ENCODE results near the gene TIMELESS. TPM values are rescaled to one million over a fixed set of nuclear protein-coding genes. Genes with fewer than 3 reads are reported as not detected.
A peak's percentile ranks its signal among the peaks of the same experiment; 100 is the strongest.
"Not testable (repeated sequence)": the region's sequence is repeated elsewhere in the genome, so short reads cannot be mapped to it uniquely, and the experiment has no call there.

Gene TIMELESS
- total RNA-seq, 2 donors from 2014 or later = 5.0 to 5.1 TPM

DNA sequence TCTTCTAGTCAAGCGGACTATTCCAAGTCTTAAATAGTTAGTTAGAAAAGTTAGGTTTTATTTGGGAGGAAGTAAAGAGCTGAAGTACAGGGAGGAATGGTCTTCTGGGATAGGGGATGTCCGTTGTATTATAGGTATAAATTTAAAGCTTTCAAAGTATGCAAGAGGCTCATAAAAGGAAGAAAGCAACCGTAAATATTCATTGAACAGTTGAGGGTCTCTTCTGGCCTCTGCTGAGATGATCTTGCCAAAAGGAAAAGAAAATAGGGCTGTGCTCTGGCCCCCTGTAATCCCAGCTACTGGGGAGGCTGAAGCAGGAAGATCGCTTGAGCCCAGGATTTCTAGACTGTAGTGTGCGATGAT lies 377 bp upstream of the TIMELESS start:
- H3K9me3 ChIP-seq (ENCODE audit: control insufficient read depth, low read length, poor library complexity, severe bottlenecking) = no peaks in the 10 kb centered on the region
- no peak for DNase-seq
- ATAC-seq = no peak
- peaks cover 14% of the 10 kb centered on the region for H3K27me3 Mint-ChIP-seq
- H3K27ac Mint-ChIP-seq = peak overlapping the region; percentile 80
- H3K4me1 Mint-ChIP-seq = peaks cover 22% of the 10 kb centered on the region
- H3K36me3 Mint-ChIP-seq (ENCODE audit: low read depth) = no peaks in the 10 kb centered on the region
- peak overlapping the region; percentile 91 for H3K4me3 Mint-ChIP-seq

DNA sequence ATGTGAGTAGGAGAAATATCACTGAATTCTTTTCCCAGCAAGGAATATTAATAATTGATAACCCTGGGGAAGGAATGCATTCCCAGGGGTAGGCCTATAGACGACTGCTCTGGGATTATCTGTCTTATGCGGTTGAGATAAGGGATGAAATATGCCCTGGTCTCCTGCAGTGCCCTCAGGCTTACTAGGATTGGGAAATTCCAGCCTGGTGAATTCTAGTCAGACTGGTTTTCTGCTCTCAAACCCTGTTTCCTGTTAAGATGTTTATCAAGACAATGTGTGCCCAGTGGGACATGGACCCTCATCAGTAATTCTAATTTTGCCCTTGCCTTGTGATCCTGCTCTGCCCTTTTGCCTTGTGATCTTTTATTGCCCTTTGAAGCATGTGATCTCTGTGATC lies 6.0 kb downstream of the TIMELESS start:
- H3K36me3 Mint-ChIP-seq (ENCODE audit: low read depth); H3K27me3 Mint-ChIP-seq; DNase-seq; H3K27ac Mint-ChIP-seq; H3K9me3 ChIP-seq (ENCODE audit: control insufficient read depth, low read length, poor library complexity, severe bottlenecking); ATAC-seq; H3K4me3 Mint-ChIP-seq: not testable (repeated sequence)
- H3K4me1 Mint-ChIP-seq = peaks cover 11% of the 10 kb centered on the region

DNA sequence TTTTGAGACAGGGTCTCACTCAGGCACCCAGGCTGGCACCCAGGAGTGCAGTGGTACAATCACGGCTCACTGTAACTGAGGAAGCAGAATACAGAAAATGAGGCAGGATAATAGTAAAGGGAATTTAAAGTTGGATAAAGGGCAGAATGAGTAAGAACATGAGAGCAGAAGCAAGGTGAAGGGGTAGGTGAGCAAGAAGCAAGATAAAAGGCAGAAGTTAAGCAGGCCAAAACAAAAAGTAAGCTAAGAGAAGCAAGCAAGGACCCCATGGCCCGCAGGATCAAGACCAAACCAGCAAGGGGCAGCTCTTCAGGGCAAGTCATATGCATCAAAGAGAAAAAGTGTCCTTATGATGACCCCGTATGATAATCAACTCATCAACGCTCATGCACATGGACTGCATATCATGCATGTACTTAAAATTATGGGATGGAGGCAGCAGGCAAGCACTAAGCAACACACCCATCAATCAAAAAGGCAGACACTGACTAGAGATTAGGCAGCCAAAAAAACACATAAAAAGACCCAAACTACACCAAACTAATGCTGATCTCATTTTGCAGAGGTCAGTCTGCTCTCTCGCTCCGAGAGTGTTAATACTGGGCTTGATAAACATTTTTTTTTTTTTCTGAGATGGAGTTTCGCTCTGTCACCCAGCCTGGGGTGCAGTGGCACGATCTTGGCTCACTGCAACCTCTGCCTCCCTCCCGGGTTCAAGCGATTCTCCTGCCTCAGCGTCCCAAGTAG lies 11.6 kb downstream of the TIMELESS start:
- no peak overlapping the region for H3K4me3 Mint-ChIP-seq
- no peak overlapping the region for H3K27ac Mint-ChIP-seq
- peaks cover 2% of the 10 kb centered on the region for H3K4me1 Mint-ChIP-seq
- no peaks in the 10 kb centered on the region for H3K36me3 Mint-ChIP-seq (ENCODE audit: low read depth)
- no peaks in the 10 kb centered on the region for H3K27me3 Mint-ChIP-seq
- ATAC-seq = no peak
- H3K9me3 ChIP-seq (ENCODE audit: control insufficient read depth, low read length, poor library complexity, severe bottlenecking) = no peaks in the 10 kb centered on the region
- no peak for DNase-seq

DNA sequence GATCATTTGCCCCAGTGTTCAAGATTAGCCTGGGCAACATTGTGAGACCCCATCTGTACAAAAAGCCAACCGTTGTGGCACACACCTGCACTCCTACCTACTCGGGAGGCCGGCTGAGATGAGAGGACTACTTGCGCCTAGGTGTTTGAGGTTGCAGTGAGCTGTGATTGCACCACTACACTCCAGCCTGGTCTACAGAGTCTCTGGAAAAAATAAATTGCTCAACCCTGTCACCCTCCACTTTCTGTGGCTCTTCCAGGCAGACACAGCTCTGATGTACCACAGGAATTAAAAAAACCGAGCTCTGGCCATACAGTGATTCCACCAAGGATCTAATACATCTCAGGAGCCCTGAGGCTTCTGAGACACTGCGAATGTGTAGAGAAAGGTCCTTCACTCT lies 14.4 kb downstream of the TIMELESS start:
- H3K9me3 ChIP-seq (ENCODE audit: control insufficient read depth, low read length, poor library complexity, severe bottlenecking) = no peaks in the 10 kb centered on the region
- H3K36me3 Mint-ChIP-seq (ENCODE audit: low read depth) = peaks cover 4% of the 10 kb centered on the region
- DNase-seq = no peak
- ATAC-seq = no peak
- H3K4me3 Mint-ChIP-seq = no peak overlapping the region
- H3K27me3 Mint-ChIP-seq = no peaks in the 10 kb centered on the region
- no peak overlapping the region for H3K27ac Mint-ChIP-seq
- peaks cover 2% of the 10 kb centered on the region for H3K4me1 Mint-ChIP-seq

DNA sequence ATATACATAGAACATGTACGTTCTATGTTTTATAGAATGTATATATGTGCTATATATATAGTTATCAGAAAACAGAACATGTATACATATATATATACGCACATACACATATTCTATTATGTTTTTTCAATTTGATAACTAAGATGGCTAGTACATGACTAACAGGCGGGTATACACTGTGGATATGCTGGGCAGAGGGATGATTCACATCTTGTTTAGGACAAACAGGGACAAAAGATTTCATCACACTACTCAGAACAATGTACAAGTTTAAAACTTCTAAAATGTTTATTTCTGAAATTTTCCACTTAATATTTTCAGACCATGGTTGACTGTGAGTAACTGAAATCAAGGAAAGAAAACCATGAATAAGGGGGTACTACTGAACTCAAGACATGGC lies 17.4 kb downstream of the TIMELESS start:
- H3K27me3 Mint-ChIP-seq = no peaks in the 10 kb centered on the region
- no peak overlapping the region for H3K27ac Mint-ChIP-seq
- DNase-seq (no peak), ATAC-seq (no peak)
- H3K4me3 Mint-ChIP-seq = no peak overlapping the region
- peaks cover 5% of the 10 kb centered on the region for H3K36me3 Mint-ChIP-seq (ENCODE audit: low read depth)
- H3K9me3 ChIP-seq (ENCODE audit: control insufficient read depth, low read length, poor library complexity, severe bottlenecking) = no peaks in the 10 kb centered on the region
- no peaks in the 10 kb centered on the region for H3K4me1 Mint-ChIP-seq

DNA sequence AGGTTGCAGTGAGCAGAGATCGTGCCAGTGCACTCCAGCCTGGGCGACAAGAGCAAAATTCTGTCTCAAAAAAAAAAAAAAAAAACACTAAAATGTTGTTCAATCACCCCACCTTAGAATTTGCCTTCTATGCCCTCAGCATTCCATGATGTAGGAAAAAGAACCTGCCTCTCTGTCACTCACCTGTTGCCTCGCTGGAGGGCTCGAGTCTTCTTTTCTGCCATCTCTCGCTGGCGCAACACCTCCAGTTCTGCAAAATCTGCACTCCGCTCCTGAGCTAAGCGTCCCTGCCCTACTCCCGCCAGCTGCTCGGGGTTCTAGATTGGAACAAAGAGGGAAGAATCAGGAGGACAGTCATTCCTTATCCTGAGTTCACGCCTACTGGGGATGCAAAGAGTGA lies 17.9 kb downstream of the TIMELESS start:
- no peaks in the 10 kb centered on the region for H3K9me3 ChIP-seq (ENCODE audit: control insufficient read depth, low read length, poor library complexity, severe bottlenecking)
- Mint-ChIP-seq H3K36me3 (ENCODE audit: low read depth) (peaks cover 5% of the 10 kb centered on the region), H3K4me1 (no peaks in the 10 kb centered on the region), H3K27ac (no peak overlapping the region), H3K4me3 (no peak overlapping the region), H3K27me3 (no peaks in the 10 kb centered on the region)
- ATAC-seq = no peak
- DNase-seq = no peak

DNA sequence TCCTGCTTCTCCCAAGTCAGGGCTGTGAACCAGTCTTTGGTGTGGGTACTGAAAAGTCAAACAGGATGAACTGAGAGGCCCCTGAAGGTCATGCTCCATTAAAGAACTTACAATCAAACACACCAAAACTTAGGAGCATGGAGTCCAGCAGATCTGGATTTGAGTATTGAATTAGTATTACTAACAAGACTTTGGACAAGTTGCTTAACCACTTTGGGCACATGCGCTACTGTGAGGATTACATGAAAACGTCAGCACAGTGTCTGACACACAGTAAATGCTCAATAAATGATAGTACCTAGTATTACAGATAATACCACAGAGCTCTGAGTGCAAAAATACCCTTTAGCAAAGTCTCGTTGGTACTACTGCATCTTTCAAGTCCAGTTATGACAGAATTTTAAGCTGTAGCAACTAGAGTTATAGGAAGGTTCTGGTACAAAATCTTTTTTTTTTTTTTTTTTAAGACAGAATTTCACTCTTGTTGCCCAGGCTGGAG lies 23.2 kb downstream of the TIMELESS start:
- DNase-seq (no peak), ATAC-seq (no peak)
- Mint-ChIP-seq H3K4me3 (no peak overlapping the region), H3K36me3 (ENCODE audit: low read depth) (peaks cover 6% of the 10 kb centered on the region), H3K4me1 (peaks cover 8% of the 10 kb centered on the region), H3K27ac (no peak overlapping the region), H3K27me3 (no peaks in the 10 kb centered on the region)
- no peaks in the 10 kb centered on the region for H3K9me3 ChIP-seq (ENCODE audit: control insufficient read depth, low read length, poor library complexity, severe bottlenecking)

DNA sequence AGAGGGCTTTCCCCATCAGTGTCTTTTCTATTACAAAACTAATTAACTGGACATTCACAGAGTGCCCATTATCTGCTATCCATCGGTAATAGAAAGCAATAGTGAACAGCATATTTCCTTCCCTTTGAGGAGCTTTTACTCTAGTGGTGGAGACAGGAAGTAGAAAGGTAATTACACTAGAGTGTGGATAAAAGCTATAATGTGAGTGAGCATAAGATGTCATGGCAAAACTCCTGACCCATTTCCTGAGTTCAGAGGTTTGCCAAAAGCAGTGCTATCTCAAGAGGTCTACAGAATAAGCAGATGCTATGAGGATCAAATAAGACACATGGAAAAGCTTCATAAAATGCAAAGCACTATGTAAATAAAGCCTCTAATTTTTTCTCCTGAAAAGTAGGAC lies 24.0 kb downstream of the TIMELESS start:
- H3K4me1 Mint-ChIP-seq = peaks cover 8% of the 10 kb centered on the region
- DNase-seq (no peak), ATAC-seq (no peak)
- no peak overlapping the region for H3K4me3 Mint-ChIP-seq
- no peaks in the 10 kb centered on the region for H3K27me3 Mint-ChIP-seq
- H3K36me3 Mint-ChIP-seq (ENCODE audit: low read depth) = peaks cover 8% of the 10 kb centered on the region
- H3K27ac Mint-ChIP-seq = peak overlapping the region; percentile 84
- no peaks in the 10 kb centered on the region for H3K9me3 ChIP-seq (ENCODE audit: control insufficient read depth, low read length, poor library complexity, severe bottlenecking)

DNA sequence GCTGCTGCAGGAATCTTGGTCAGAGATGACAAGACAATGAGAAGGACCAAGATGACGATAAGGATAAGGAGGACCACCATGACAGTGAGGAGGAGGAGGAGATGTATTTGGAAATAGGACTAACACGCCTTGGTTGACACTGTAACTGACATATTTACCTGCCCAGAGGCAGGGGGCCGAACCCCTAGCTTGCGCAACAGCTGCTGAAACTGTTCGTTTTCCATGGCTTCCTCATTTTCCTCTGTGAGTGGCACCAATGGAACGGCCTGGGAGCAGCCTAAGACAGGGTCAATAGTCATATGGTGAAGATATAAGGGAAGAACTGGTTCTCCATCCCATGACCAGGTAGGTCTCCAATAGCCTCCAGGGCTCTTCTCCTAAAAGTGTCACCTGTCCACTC lies 28.8 kb downstream of the TIMELESS start:
- H3K9me3 ChIP-seq (ENCODE audit: control insufficient read depth, low read length, poor library complexity, severe bottlenecking) = no peaks in the 10 kb centered on the region
- Mint-ChIP-seq H3K36me3 (ENCODE audit: low read depth) (peaks cover 11% of the 10 kb centered on the region), H3K27ac (no peak overlapping the region), H3K4me3 (no peak overlapping the region), H3K4me1 (peaks cover 8% of the 10 kb centered on the region), H3K27me3 (no peaks in the 10 kb centered on the region)
- ATAC-seq (no peak), DNase-seq (no peak)

DNA sequence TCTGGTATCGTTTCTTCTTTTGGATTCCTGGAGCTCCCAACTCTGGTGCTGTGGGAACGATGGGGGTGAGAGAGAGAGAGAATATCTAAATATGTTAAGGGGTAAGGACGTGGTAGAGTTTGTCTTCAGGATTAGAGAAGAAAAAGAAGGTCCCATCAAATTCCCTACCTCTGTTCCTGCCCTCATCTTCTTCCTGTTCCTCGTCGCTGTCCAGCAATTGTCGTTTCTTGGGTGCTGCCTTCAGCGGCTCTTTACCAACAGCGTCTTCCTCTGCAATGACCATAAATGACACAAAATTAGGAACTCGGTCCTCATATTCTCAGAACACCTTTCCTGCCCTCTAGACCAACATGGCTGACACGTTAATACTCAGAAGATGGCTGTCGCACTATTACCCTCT lies 31.5 kb downstream of the TIMELESS start:
- ATAC-seq = no peak
- DNase-seq = no peak
- no peaks in the 10 kb centered on the region for H3K9me3 ChIP-seq (ENCODE audit: control insufficient read depth, low read length, poor library complexity, severe bottlenecking)
- no peaks in the 10 kb centered on the region for H3K4me1 Mint-ChIP-seq
- H3K36me3 Mint-ChIP-seq (ENCODE audit: low read depth) = peaks cover 8% of the 10 kb centered on the region
- no peak overlapping the region for H3K4me3 Mint-ChIP-seq
- H3K27ac Mint-ChIP-seq = no peak overlapping the region
- no peaks in the 10 kb centered on the region for H3K27me3 Mint-ChIP-seq

DNA sequence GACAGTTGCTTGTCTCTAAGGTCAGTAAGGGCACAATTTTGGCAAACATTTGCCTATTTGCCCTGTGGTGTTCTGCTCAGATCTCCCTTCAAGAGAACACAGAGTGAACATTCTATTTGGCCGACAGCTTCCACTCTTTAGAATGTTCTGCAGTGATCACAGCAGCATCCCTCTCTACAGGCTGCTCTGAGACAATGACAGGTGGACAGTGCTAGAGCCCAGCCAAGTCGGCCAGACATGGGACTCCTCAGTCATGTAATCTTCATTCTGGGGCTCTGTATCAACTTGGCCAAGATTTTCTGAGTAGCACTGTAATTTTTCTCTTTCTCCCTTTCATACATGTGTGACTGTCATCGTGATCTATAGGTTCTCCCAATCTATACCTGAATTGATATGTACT lies 34.8 kb downstream of the TIMELESS start:
- DNase-seq (no peak), ATAC-seq (no peak)
- Mint-ChIP-seq H3K27ac (no peak overlapping the region), H3K36me3 (ENCODE audit: low read depth) (peaks cover 5% of the 10 kb centered on the region), H3K27me3 (no peaks in the 10 kb centered on the region), H3K4me3 (no peak overlapping the region), H3K4me1 (no peaks in the 10 kb centered on the region)
- H3K9me3 ChIP-seq (ENCODE audit: control insufficient read depth, low read length, poor library complexity, severe bottlenecking) = no peaks in the 10 kb centered on the region

DNA sequence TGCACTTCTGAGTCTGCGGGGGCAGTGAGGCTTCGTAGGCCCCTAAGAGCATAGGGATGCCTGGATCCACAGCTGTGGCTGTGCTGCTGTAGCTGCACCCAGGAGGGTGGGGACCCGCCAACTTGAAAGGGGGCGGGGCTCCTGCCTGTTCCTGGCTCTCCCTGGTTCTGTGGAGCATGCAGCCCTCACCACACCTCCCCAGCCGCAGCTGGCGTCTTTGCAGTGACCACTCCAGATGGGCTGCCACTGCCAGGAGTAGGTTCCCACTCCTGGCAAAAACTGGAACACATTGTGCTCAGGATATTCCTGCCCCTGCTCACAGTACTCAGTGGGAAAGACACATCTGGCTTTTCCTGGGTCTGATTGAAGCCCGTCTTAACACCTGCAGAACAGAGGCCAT lies 35.8 kb downstream of the TIMELESS start:
- no peaks in the 10 kb centered on the region for H3K9me3 ChIP-seq (ENCODE audit: control insufficient read depth, low read length, poor library complexity, severe bottlenecking)
- ATAC-seq = no peak

DNA sequence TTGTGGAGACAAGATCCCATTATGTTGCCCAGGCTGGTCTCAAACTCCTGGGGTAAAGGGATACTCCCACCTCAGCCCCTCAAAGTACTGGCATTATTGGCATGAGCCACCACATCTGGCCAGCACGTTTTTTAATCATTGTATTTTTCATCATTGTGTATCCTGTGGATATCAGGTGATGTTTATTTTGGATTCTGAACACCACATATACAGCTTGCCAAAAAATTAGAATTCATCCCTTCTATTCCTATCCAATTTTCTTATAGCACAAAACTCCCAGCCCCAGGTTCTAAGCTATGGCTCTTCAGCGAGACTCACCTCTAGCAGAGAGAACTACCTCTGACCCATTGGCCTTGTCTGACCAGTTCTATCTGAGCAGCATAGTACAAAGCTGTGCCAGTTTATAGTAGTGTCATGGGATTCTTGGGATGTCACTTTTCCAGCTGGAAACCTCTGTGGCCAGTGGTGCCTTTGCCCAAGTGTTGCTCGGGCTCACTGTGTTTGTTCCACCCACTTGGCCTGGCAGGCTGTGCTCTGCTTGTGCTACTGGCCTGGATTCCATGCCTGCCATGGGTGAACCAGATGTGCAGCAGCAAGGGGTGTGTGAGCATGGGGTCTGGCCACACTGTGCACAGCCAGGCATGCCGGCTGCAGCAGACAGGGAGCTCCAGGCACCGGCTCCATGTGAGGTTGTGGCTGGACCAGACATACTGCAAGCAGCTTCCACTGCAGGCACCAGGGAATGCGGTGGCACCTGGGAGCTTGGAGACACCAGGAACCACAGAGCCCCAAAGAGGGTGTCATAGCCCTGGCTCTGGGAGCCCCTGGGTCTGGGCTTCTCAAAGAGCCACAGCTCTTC lies 37.2 kb downstream of the TIMELESS start:
- H3K36me3 Mint-ChIP-seq (ENCODE audit: low read depth) = no peaks in the 10 kb centered on the region

More for the DNA sequence above, 35.8 kb downstream of the TIMELESS start:
- H3K27me3 Mint-ChIP-seq = no peaks in the 10 kb centered on the region
- H3K4me1 Mint-ChIP-seq = no peaks in the 10 kb centered on the region
- no peak overlapping the region for H3K4me3 Mint-ChIP-seq
- H3K36me3 Mint-ChIP-seq (ENCODE audit: low read depth) = peaks cover 3% of the 10 kb centered on the region
- DNase-seq = no peak
- H3K27ac Mint-ChIP-seq = no peak overlapping the region

More for the DNA sequence above, 37.2 kb downstream of the TIMELESS start:
- DNase-seq (no peak), ATAC-seq (no peak)
- Mint-ChIP-seq H3K27me3 (no peaks in the 10 kb centered on the region), H3K4me3 (no peak overlapping the region), H3K27ac (no peak overlapping the region), H3K4me1 (no peaks in the 10 kb centered on the region)
- H3K9me3 ChIP-seq (ENCODE audit: control insufficient read depth, low read length, poor library complexity, severe bottlenecking) = no peaks in the 10 kb centered on the region
